GM19455 (cell line): ENCODE data around the gene SELENOO.

Source experiments
- ATAC-seq: cut with Tn5 transposase; IDR thresholded peaks from one replicate; pipeline ENCODE4 v1.9.1; 2021; ENCODE audit not compliant: unreplicated experiment

The SELENOO gene

GRCh38 chr22:50251477-50252081 is 50.8 kb downstream of the SELENOO start:
- no peak for ATAC-seq

- no peak for ATAC-seq
These were observed 51.6 kb downstream of the SELENOO start for GRCh38 chr22:50252082-50253045.

- no peak for ATAC-seq
These were observed 52.5 kb downstream of the SELENOO start for GRCh38 chr22:50253046-50253915.

DNA sequence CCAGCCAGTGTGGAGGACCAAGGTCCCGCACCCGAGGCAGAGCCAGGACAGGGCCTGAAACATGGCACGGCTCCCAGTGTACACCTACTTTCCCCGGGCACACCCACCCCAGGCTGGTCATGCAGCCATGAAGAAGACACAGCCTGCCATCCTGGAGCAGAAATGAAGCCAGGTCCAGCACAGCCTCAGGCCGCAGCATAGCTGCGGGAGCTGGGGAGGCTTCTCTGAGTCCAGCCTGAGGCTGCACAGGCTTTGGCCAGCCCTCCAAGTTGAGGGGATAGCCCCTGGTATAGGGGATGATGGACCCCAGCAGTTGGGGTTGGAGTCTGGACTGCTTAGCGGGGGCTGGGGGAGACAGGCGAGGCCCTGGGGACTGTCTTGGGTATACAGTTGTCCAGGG is 53.1 kb downstream of the SELENOO start:
- no peak for ATAC-seq

DNA sequence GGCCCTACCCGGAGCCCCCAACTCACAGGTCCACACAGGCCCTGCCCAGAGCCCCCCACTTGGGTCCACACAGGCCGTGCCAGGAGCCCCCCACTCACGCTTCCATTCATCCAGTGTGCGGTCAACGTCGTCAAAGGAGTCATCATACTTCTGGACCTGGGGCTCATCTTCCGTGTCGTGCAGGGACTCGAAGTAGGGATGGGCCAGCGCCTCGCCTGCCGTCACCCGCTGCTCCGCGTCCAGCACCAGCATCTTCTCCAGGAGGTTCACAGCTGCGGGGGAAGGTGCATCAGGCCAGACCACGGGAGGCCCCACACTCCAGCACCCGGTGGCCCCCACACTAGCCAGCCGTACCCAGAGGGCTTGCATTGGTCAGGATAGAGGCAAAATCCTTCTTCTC is 54.3 kb downstream of the SELENOO start:
- ATAC-seq = no peak

GRCh38 chr22:50255607-50256006 is 54.8 kb downstream of the SELENOO start:
- no peak for ATAC-seq

DNA sequence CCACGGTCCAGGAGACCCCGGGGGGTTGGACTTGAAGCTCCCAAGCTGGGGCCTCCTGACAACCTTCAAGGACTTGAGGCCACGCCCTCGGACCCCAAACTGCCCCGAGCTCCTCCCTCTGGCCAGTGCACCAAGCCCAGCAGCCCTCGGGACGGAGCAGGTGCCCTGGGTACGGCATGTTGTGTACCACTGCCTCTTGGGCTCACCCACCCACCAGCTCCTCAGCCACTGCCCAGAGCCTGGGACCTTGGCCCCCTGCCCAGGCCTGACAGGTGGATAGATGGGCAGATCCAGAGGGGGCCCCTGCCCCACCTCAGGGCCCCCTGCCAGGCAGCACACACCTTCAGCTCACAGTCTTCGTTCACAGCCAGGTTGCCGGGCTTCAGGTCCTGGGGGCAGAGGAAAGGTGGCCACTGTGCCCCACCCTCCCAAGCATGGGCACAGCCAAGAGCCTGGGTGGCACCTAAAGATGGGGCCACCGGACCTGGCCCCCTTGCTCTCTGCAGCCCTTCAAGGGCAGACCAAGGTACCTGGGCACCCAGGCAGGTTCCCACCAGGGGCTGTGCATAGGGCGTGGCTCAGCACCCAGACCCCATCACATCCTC is 55.5 kb downstream of the SELENOO start:
- no peak for ATAC-seq

DNA sequence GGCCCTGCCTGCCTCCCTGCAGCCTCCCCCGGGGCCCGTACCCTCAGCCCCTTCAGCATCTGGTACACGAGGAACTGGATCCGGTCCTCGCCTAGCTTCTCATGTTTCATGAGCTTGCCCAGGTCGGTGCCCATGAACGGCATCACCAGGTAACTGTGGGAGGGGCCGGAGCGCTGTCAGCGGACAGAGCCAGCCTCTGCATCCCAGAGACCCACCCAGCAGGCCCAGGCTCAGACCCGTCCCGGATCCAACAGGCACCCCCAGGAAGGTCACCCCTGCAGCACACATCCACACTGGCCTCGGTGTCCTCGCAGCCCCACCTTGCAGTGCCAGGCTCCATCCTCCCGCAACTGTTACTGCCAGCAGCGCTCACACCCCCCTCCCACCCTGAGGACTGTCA is 56.2 kb downstream of the SELENOO start:
- no peak for ATAC-seq

DNA sequence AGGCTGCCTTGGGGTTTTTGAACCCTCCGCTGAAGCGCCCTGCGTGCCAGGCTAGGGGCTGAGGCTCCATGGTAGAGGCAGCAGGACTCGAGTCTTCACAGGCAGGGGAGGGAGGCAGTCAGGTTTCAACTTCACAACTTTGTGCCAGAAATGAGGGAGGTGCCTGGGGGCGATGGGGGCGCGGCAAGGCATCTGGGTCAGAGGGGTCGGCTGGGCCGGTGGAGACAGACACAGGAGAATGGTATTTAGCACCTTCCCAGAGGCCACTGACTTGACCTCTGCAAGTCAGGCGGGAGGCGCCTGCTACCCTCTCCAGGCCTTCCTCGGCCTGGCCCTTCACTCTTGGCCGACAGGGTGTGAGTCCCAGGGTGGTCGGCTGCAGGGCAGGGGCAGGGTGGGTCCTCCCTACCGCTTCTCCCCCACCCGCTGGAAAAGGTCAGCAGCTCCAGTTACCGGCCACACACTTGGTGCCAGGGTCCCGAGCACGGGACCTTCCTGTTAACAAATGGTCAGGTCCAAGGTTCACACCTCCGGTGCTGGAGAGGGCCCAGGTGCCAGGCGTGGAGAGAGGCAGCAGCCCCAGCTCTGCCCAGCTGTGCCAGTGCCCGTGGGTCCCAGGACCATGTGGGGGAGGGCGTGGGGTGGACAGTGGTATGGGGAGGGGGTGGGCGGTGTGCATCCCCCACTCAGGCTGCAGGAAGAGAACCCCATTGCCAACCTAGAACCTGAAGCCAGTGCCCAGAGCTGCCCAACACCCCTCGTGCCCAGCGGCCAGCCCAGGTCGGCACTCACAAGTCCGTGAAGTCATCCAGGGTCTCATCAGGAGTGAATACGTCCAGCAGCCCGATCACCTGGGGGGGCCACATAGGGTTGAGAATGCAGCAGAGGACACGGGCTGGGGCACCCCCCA is 56.9 kb downstream of the SELENOO start:
- ATAC-seq = no peak

DNA sequence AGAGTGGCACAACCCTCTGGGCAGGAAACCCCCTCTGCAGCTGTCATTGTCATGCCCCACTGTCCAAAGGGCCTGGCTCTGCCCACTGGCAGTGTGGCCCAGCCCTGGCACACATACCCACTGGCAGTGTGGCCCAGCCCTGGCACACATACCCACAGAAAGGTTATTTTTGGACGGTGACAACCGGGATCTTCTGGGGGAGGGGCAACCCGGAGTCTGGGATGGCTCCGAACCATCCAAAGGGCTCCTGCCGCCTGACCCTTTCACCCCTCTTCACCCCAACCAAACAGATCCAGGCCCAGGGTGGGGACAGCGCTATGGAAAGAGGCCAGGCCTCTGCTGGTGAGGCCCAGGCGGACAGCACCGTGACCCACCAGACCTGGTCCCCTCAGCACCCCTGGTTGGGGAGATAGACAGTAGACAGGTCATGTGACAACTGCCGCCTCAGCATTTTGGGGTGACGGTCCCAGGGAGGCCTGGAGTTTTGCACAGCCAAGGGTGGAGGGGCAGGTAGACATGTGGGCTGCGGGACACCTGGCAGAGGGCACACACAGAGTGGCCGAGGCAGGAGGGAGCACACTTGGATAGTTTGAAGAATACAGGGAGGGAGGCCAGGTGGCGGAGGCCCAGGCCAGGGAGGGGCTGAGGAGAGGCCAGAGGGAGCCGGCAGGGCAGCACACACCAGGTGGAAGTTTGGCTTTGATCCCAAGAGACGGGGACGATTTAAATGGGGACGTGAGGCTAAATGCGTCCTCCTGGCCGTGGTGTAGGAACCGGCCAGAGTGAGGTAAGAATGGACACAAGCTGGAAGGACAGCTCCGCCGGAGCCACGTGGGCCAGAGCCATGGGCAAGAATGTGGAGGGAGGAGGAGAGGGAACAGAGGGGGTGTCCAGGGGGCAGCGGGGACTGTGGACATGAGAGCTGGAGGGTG is 57.8 kb downstream of the SELENOO start:
- no peak for ATAC-seq

DNA sequence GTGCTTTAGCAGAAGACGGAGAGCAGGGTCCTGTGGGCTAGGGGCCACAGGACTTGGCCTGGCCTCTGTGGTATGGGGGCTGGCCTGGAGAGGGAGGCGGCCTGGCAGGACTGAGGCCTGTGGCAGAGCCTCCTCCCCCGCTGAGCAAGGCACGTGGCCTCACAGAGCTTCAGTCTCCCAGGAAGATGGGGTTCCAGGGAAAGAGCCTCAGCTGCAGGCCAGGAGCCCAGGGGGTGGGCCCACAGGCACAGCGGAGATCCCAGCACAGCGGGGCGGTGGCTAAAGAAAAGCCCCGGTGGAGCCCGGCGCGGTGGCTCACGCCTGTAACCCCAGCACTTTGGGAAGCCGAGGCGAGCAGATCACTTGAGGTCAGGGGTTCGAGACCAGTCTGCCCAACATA is 58.5 kb downstream of the SELENOO start:
- no peak for ATAC-seq

- no peak for ATAC-seq
These were observed 59.6 kb downstream of the SELENOO start for GRCh38 chr22:50260434-50260800.

DNA sequence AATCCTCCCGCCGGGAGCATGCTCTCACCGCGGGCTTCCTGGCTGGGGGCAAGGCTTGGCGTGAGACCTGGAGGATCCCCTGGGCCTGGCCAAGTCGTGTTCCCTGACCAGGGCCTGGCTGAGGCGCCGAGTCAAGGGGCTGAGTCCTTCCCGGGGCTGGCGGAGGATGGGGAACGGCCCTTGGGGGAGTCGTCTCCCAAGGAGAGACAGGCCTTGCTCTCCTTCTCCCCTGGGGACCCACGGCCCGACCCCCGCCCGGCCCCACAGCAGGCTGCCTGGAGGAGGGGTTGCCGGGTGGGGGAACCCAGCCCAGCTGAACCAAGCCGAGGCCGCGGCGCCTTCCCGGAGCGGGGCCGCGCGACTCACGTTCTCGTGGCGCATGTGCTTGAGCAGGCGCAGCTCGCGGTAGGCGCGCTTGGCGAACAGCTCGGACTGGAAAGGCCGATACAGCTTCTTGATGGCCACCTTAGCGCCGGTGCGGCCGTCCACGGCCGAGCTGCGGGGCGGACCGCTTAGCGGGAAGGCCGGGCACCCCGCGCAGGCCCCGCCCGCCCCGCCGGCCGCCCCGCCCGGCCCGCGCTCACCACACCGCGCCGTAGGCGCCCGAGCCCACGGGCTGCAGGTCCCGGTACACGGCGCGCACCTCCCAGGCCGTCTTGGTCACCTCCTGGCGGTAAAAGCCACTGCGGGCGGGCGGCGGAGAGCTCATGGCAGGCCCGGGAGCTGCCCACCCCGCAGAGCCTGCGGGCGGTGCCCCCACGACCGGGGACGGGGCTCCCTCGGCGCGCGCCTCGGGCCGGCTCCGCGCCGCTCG is 60.2 kb downstream of the SELENOO start:
- no peak for ATAC-seq

- ATAC-seq = no peak
These were observed 61.0 kb downstream of the SELENOO start, which contains the start of gene MAPK12 for GRCh38 chr22:50261615-50262459. Gene MAPK12, minus strand, starts transcription at chr22:50261683. Its CDS starts 174 bp downstream, at chr22:50261509.

- no peak for ATAC-seq
These were observed 61.7 kb downstream of the SELENOO start for GRCh38 chr22:50262460-50262911.

DNA sequence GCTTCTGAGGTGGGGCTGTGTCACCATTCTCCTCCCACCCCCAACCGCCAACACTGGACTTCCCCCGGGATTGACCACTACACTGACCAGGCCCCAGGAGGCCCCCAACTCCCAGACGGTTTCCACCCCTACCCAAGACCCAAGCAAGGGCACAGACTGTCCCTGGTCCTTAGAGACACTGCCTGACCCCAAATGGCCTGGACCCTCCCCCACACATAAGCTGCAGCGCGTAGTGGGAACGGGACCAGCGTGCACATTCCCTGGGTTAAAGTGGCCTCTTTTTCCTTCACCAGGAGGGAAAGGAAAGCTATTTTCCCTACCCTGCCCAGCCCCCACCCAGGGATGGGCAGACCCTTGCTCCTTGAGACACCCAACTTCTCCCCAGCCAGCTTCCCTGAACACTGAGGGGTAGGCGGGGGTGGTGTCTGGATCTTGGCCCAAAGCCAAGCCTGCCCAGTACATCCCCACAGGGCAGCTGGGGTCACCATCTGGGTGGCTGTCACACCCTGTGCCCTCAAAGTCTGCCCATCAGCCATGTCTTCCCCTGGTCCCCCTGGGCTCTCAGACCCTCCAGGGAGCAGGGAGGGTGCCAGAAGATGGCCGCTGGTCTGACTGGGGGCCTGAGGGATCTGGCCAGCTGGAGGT is 62.3 kb downstream of the SELENOO start:
- no peak for ATAC-seq
